Erythroblast (primary cell): Measurements from ENCODE around the gene RNF6.
"Not testable (repeated sequence)": the region's sequence is repeated elsewhere in the genome, so short reads cannot be mapped to it uniquely, and the experiment has no call there.

Source experiments
- DNase-seq, 2 experiments: peaks; one replicate each; lab custom pipeline; 2025; lab: John Stamatoyannopoulos, UW
- GATA1 ChIP-seq: IDR thresholded peaks from 2 replicates; pipeline ENCODE4 v1.6.1; 2011; ENCODE audit warnings: low read depth, mild to moderate bottlenecking, control low read depth, low read length, moderate library complexity
- POLR2A ChIP-seq: IDR thresholded peaks from 2 replicates; pipeline ENCODE4 v1.6.1; 2011; ENCODE audit warnings: mild to moderate bottlenecking, low read length

The RNF6 gene

DNA sequence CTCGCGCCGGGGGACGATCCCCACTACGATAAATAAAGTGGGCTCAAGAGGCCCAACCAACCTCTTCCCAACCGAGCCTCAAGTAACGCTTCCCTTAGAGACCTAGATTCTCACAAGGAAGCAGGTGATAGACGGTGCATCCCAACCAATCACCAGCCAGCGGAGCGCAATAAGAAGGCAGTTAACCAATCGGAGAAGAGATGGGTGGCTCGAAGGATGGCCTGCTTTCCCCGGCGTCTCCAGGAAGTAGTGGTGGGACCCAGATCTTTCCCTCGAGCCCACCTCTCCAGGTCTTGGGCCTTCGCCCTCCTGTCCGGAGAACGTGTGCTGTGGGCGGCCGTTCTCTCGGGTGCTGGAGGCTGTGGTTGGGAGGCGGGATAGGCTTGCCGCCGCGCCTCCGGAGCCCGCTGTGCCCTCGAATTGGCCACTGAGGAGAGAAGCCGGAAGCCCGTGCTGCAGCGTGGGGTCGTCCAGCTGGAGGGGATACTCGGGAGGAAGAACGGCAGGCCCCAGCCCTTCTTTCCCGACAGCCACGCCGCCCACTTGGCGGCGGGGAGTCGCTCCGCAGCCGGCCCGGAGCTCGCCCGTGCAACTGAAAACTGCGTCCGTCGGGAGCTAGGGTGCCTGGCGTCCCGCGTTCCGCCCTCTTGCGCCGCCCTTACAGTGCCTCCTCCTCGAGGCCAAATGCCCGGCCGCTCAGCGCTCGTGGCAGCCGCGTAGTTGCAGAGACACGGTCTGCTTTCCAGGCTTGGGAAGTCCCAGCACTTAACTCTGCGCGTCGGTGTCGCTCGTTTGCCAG lies at the start of gene RNF6:
Gene RNF6 (minus strand): TSS at position 594 of the 799 bp plus-strand sequence. CDS start 2,665 bp downstream, outside the sequence.
- TF ChIP-seq POLR2A, result peak; percentile 92
- TF ChIP-seq GATA1, result no peak
- peak; percentile 97 for DNase-seq

DNA sequence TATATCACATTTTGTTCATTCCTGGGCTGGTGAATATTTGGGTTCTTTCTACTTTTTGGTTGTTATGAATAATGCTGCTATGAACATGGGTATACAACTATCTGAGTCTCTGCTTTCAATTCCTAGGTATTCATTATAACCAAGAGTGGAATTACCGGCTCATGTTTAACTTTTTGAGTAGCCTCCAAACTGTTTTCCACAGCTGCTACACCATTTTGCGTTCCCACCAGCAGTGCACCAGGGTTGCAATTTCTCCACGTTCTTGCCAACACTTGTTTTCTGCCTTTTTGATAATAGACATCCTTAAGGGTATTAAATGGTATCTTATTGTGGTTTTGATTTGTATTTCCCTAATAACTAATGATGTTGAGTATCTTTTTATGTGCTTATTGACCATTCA lies 48.6 kb upstream of the RNF6 start:
- no peak for DNase-seq
- TF ChIP-seq POLR2A (no peak), GATA1 (no peak)

DNA sequence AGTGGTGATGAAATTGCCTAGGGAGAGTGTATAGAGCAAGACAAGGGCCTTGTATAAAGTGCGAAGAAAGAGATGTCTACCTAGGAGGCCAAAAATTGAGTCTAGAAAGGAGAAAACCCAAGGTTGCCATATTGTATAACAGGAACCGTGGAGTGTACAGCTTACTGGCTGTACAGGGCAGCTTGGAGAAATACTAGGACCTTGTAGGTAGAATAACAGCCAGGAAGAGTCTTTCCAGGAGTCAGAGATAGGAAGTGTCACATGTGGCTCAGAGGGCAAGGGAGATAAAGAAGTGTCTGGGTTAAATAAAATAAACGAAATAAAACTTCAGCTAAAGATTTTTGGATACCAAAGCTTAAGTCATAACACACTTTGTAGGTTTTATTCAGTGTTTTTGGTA lies 44.2 kb upstream of the RNF6 start:
- TF ChIP-seq POLR2A (no peak), GATA1 (no peak)
- DNase-seq, result no peak

DNA sequence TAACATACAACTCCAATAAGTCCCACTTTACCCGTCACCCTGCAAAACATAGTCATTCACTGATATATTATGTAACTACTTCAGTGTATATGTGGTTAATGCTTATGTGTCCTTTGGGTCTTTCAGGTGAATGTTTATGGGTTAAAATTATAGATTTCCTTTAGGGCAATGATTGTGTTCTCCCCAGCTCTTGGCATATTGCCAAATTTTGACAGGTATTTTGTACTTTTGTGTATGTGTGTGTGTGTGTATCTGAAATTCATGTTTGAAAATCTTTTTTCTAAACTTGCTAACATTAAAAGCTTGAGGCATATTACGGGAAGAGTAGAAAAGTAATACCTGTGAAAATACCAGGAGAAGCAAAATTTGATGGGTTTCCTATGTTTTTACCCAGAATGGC lies 40.0 kb upstream of the RNF6 start:
- no peak for DNase-seq
- TF ChIP-seq POLR2A (no peak), GATA1 (no peak)

DNA sequence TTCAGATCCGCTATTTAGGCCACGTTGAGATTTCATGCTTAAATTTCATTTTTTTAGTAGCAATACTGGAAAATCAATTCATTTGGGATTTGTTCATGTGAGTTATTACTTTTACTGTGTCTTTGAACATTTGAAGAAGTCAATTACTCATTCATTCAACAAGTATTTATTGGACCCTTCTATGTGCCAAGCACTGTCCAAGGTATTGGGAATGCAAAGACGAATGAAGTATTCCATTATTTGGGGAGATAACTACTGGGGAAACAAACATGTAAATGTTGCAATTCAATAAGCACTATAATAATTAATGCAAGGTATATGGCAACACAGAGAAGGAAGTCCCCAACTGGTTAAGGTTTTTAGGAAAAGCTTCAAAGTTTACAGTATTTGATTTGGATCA lies 37.5 kb upstream of the RNF6 start:
- DNase-seq, result no peak
- TF ChIP-seq POLR2A (no peak), GATA1 (no peak)

DNA sequence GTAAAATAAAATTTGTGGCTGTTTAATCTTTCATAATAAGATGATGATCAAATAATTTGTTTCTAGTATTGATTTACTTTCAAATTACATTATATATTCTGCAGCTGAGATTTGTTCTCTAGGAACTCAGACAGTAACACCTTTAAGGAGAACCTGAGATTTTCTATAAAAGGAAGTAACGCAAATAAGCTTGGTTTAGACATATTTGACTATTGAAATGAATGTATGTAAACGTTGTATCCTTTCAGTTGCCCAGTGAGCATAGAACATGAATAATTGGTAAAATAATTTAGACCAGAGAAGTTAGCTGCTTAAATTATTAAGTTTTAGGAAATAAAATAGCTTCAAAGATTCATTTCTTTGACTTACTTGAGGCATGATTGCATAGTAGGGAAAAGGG lies 34.9 kb upstream of the RNF6 start:
- DNase-seq, result no peak
- TF ChIP-seq GATA1 (no peak), POLR2A (no peak)

DNA sequence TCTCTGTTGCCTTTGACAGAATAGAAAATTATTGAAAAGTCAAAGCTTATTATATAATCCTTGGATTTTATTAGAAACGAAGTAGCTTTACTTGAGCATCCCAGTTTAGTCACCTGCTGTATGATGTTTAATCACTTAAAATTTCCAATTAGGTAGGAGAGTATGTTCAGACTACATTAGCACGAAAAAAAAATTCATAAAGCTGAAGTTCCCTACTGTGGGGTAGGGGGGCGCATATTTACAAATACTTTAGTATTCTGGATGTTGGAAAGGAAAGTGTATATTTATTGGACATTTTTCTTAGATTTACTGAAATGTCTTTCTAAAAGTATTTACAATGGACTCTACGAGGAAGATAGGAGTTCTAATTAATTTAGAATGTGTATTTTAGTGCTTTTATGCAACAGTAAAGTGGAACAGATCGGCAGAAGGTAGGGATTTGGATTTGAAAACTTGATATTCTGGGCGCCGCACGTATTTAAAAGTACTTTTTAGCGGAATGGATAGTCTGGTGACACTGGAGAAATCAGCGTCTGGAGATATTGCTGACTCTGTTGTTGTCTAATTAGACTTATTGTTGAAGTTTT lies 33.7 kb upstream of the RNF6 start:
- TF ChIP-seq POLR2A (no peak), GATA1 (no peak)

DNA sequence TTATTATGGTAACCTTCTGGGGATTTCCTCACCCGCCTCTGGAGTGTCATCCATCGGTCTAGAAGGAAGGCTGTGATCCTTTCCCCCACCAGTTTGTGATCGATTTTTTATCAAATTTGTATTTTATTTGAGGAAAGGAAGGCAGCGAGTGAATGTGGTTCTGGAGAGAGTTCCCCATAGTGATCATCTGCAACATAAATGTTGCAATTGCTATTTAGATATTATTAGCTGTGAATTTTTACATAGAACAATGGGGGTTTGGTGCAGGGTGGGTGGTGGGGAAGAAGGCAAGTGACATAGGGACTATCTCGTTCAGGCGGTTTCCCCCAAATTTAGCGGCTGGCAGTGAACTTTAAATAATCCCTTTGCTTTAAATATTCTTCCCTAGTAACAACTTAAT lies 33.0 kb upstream of the RNF6 start:
- no peak for TF ChIP-seq POLR2A
- no peak for TF ChIP-seq GATA1
- peak; percentile 43 to 59 for DNase-seq

More for the DNA sequence above, 33.7 kb upstream of the RNF6 start:
- peak; percentile 51 to 62 for DNase-seq

DNA sequence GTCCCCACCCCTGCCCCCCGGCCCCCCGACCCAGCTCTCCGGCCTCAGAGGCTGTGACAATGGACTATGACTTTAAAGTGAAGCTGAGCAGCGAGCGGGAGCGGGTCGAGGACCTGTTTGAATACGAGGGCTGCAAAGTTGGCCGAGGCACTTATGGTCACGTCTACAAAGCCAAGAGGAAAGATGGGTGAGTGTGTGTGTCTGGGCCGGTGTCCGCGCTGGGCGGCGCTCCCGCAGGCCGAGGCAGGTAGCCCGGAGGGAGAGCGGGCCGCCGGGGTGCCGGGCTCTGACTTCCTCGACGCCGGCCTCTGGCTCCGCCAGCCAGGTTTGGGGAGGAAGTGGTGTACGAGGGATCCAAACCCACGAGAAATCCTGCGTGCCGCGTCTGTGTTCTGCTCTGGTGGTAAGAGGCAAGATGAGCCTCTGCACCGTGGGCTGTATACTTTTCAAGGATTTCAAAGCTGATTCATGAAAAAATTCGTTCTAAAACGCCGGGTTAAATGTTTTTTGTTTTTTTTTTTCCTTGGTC lies 32.5 kb upstream of the RNF6 start:
- TF ChIP-seq GATA1 (no peak), POLR2A (no peak)
- peak; percentile 72 to 78 for DNase-seq

DNA sequence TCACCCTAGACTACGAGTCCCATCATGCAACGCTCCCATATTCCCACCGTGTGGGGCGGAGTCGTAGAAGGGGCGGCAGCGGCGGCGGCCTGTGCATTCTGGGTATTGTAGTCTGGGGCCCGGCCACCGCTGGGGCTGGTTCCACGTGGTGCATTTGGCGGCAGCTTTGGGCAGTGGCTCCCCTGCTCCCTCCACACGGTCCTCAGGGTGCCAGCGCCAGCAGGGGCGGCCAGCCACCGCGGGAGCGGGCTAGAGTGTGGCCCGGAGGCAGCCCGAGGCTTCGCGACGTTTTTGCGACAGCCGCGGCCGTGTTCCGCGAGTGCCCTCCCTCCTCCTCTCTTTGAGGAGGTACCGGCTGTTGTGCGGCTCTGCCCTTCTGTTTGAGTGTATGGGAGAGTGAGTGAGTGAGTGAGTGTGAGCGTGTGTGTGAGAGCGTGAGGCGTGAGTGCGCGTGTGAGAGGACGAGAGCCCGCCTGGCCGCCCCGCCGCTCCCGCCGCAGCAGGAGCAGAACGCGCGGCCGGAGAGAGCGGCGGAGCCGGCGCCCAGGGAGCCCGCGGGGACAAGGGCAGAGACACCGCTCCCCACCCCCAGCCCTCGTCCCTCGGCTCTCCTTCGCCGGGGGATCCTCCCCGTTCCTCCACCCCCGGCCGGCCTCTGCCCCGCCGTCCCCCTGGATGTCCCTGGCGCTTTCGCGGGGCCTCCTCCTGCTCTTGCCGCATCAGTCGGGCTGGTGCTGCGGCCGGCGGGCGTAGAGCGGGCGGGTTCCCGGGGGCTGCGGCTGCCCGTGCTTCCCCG lies 31.9 kb upstream of the RNF6 start, which contains the start of gene CDK8:
Gene CDK8 (plus strand): TSS at position 343 of the 796 bp plus-strand sequence. CDS start 513 bp downstream, outside the sequence.
- DNase-seq, result peak; percentile 96
- TF ChIP-seq GATA1, result no peak
- peak; percentile 88 for TF ChIP-seq POLR2A

DNA sequence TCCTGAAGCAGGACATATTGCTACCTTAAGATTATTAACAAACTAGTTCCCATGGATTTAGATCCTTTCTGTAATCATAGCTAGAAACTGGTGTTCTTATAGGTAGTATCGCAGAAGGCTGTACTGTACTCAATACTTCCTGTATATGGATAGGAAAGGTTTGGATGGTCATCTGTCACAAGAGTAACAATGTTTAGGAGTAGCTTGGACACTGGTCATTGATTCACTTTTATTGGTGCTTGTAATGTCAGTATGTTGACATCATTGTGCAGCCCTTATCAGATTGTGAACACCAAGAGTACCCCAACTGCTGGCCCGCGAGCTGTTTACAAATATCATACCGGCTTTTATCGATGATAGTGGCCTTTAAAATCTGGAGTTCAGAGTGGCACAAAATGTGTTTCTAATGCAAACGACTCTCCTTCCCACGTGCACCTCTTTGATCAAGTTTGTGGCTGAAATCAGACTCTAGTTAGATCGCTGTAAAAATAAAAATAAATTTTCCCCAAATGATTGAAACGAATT lies 31.2 kb upstream of the RNF6 start:
- no peak for DNase-seq
- TF ChIP-seq GATA1 (no peak), POLR2A (no peak)

DNA sequence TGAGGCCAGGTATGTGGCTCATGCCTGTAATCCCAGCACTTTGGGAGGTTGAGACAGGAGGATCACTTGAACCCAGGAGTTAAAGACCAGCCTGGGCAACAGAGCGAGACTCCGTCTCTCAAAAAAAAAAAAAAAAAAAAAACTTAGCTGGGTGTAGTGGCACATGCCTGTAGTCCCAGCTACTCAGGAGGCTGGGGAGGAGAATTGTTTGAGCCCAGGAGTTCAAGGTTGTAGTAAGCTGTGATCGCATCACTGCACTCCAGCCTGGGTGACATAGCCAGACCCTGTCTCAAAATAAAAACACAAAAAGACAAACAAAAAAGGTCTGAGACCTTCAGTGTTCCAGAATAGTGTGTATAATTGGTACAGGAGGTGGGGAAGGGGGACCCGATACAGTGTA lies 29.9 kb upstream of the RNF6 start:
- DNase-seq, result not testable (repeated sequence)

DNA sequence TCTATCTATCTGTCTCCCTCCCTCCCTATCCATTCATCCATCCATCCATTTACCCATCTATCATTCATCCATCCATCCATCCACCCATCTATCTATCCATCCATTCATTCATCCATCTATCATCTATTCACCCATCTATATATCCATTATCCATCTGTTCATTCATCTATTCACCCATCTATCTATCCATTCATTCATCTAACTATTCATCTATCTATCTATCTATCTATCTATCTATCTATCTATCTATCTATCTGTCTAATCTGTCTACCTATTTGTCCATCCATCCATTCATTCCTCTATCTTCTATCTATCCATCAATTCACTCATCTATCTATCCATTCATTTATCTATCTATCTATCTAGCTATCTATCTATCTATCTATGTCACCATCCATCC lies 27.4 kb upstream of the RNF6 start:
- DNase-seq, result no peak
- TF ChIP-seq GATA1 (no peak), POLR2A (no peak)
